ENCODE data around the gene CDH13.

Gene CDH13

GRCh38 chr16:82651921-82652601 lies 25.3 kb downstream of the CDH13 start:
- no peak for DNase-seq (ENCODE audit: low read depth in 2 of 2)

- no peak for DNase-seq (ENCODE audit: low read depth in 2 of 2)
These were observed 26.1 kb downstream of the CDH13 start for GRCh38 chr16:82652826-82653225.

GRCh38 chr16:82653550-82654511 lies 27.1 kb downstream of the CDH13 start:
- peak in 1 of 2 donors; percentile 11 for DNase-seq (ENCODE audit: low read depth in 2 of 2)

GRCh38 chr16:82655072-82655714 lies 28.4 kb downstream of the CDH13 start:
- DNase-seq (ENCODE audit: low read depth in 2 of 2), result peak; percentile 17 to 37

- DNase-seq (ENCODE audit: low read depth in 2 of 2), result no peak
These were observed 29.1 kb downstream of the CDH13 start for GRCh38 chr16:82655720-82656490.

GRCh38 chr16:82657239-82657638 lies 30.5 kb downstream of the CDH13 start:
- DNase-seq (ENCODE audit: low read depth in 2 of 2), result no peak

GRCh38 chr16:82657786-82658185 lies 31.0 kb downstream of the CDH13 start:
- no peak for DNase-seq (ENCODE audit: low read depth in 2 of 2)

GRCh38 chr16:82658796-82659195 lies 32.0 kb downstream of the CDH13 start:
- no peak for DNase-seq (ENCODE audit: low read depth in 2 of 2)

- DNase-seq (ENCODE audit: low read depth in 2 of 2), result no peak
These were observed 33.4 kb downstream of the CDH13 start for GRCh38 chr16:82660075-82660645.

GRCh38 chr16:82660966-82661365 lies 34.2 kb downstream of the CDH13 start:
- DNase-seq (ENCODE audit: low read depth in 2 of 2), result no peak

GRCh38 chr16:82664181-82664580 lies 37.4 kb downstream of the CDH13 start:
- no peak for DNase-seq (ENCODE audit: low read depth in 2 of 2)

GRCh38 chr16:82665025-82665424 lies 38.3 kb downstream of the CDH13 start:
- no peak for DNase-seq (ENCODE audit: low read depth in 2 of 2)

GRCh38 chr16:82667437-82667836 lies 40.7 kb downstream of the CDH13 start:
- no peak for DNase-seq (ENCODE audit: low read depth in 2 of 2)

GRCh38 chr16:82668094-82668493 lies 41.3 kb downstream of the CDH13 start:
- DNase-seq (ENCODE audit: low read depth in 2 of 2), result no peak

- DNase-seq (ENCODE audit: low read depth in 2 of 2), result peak in 1 of 2 donors; percentile 17
These were observed 45.0 kb downstream of the CDH13 start for GRCh38 chr16:82671741-82672140.

- no peak for DNase-seq (ENCODE audit: low read depth in 2 of 2)
These were observed 45.9 kb downstream of the CDH13 start for GRCh38 chr16:82672676-82673075.

GRCh38 chr16:82675300-82675699 lies 48.5 kb downstream of the CDH13 start:
- no peak for DNase-seq (ENCODE audit: low read depth in 2 of 2)

- no peak for DNase-seq (ENCODE audit: low read depth in 2 of 2)
These were observed 54.8 kb downstream of the CDH13 start for GRCh38 chr16:82681592-82681991.

- no peak for DNase-seq (ENCODE audit: low read depth in 2 of 2)
These were observed 56.0 kb downstream of the CDH13 start for GRCh38 chr16:82682767-82683166.

- DNase-seq (ENCODE audit: low read depth in 2 of 2), result no peak
These were observed 57.5 kb downstream of the CDH13 start for GRCh38 chr16:82684256-82684655.

GRCh38 chr16:82685526-82685925 lies 58.8 kb downstream of the CDH13 start:
- no peak for DNase-seq (ENCODE audit: low read depth in 2 of 2)
